SJSA1 (cell line): Measurements from ENCODE around the gene PPEF2. TPM values are rescaled to one million over a fixed set of nuclear protein-coding genes. Genes with fewer than 3 reads are reported as not detected.

Source experiments
- total RNA-seq: library from RNA; depleted of rRNA; stranded (reverse); fragments of >200 nt; shearing (Covaris generic); gene quantifications from 2 replicates; pipeline ENCODE4 v1.2.3, GENCODE V29; 2014; rRNA removed

PPEF2 gene
- total RNA-seq, 1 experiment from 2014 or later, result not detected

Other genes with a start within 250 kb of the PPEF2 start
- gene G3BP2, start 229.0 kb downstream of the PPEF2 start, total RNA-seq, result 116 and 129 TPM in 2 replicates
- gene USO1, start 177.9 kb downstream of the PPEF2 start, total RNA-seq, result 54.6 and 78.3 TPM in 2 replicates
- gene NAAA, start 38.6 kb upstream of the PPEF2 start, total RNA-seq, result 34.3 and 70.4 TPM in 2 replicates
- 41.0 and 45.1 TPM in 2 replicates for gene SDAD1, start 88.5 kb upstream of the PPEF2 start, total RNA-seq
- not detected in 2 replicates for gene CXCL9, start 105.1 kb upstream of the PPEF2 start, total RNA-seq
- gene CXCL10, start 121.0 kb upstream of the PPEF2 start, total RNA-seq, result 0.29 TPM in 1 of 2 replicates, not detected in the other
- gene CXCL11, start 133.6 kb upstream of the PPEF2 start, total RNA-seq, result not detected in 2 replicates
- 1.00 and 7.7 TPM in 2 replicates for gene ART3, start 172.3 kb upstream of the PPEF2 start, total RNA-seq
- gene NUP54, start 245.9 kb upstream of the PPEF2 start, total RNA-seq, result 37.5 and 77.7 TPM in 2 replicates